Ammon's horn (tissue), 1 donor: ENCODE data around the gene ZNF619.

Source experiments
- DNase-seq: peaks from one replicate; pipeline ENCODE4 v3.0.0-alpha.2; 2016; ENCODE audit warnings: low spot score

Gene ZNF619

DNA sequence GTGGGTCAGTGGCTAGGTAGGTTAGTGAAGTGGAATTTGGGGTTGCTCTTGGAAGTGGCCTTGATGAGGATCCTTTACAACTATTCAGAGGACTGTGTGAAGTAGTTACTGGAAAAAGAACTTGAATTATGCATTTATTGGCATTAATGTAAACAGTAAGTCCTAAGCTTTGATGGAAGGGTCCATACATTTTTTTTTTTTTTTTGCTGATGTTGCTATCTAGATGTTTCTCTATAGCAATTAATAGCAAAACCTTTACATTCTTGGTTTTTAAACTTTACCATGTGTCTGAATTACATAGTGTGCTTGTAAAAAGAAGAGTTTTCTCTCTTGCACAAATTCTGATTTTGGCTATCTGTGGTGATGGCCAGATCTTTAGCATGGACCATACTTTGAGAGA is 57.4 kb downstream of the ZNF619 start:
- no peak for DNase-seq
